Measurements from ENCODE around the gene ARMH4.

DNA sequence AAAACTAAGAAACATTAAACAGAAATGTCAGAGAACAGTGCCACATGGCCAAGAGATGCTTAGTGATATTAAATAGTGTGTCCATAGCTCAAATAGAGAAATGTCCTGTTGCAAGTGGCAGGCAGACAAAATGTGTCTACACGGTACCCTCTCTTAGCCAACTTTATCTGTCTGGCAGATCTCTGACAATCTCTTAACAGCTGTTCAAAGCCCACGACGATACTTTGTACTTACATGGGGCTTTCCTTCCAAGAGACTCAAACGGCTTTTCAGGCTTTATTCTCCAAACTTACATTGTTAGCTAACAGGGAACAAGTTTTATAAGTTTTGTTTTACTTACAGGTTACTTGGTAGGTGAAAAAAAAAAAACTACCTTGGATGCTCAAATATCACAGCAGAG lies 45.6 kb downstream of the ARMH4 start:
- TF ChIP-seq, protein P1, sequence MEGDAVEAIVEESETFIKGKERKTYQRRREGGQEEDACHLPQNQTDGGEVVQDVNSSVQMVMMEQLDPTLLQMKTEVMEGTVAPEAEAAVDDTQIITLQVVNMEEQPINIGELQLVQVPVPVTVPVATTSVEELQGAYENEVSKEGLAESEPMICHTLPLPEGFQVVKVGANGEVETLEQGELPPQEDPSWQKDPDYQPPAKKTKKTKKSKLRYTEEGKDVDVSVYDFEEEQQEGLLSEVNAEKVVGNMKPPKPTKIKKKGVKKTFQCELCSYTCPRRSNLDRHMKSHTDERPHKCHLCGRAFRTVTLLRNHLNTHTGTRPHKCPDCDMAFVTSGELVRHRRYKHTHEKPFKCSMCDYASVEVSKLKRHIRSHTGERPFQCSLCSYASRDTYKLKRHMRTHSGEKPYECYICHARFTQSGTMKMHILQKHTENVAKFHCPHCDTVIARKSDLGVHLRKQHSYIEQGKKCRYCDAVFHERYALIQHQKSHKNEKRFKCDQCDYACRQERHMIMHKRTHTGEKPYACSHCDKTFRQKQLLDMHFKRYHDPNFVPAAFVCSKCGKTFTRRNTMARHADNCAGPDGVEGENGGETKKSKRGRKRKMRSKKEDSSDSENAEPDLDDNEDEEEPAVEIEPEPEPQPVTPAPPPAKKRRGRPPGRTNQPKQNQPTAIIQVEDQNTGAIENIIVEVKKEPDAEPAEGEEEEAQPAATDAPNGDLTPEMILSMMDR (IDR thresholded peaks at IDR 0.05), result no peak
- no peak for TF ChIP-seq POLR2A (IDR thresholded peaks at IDR 0.05)

All from esophagus squamous epithelium (tissue), 4 donors.